BE2C (cell line): ENCODE results near the gene MMP28.

Source experiments
- DNase-seq: peaks from one replicate; pipeline ENCODE4 v3.0.0-alpha.2; 2020
- H3K27me3 ChIP-seq: fragments of 250-450 bp; sonication (Bioruptor Pico); 2 replicates; pipeline ENCODE4 v1.5.1; 2020; ENCODE audit warnings: mild to moderate bottlenecking
- H3K36me3 ChIP-seq: fragments of 250-450 bp; sonication (Bioruptor Pico); 2 replicates; pipeline ENCODE4 v1.5.1; 2020; ENCODE audit warnings: mild to moderate bottlenecking
- H3K4me1 ChIP-seq: fragments of 250-450 bp; sonication (Bioruptor Pico); 2 replicates; pipeline ENCODE4 v1.5.1; 2020
- H3K4me3 ChIP-seq: 2 replicates; pipeline ENCODE4 v1.5.1; 2011; ENCODE audit warnings: low read depth, low read length
- H3K9me3 ChIP-seq: fragments of 250-450 bp; sonication (Bioruptor Pico); 2 replicates; pipeline ENCODE4 v1.5.1; 2020
- CTCF ChIP-seq: IDR thresholded peaks from 2 replicates; pipeline ENCODE4 v1.5.1; 2012; ENCODE audit warnings: mild to moderate bottlenecking, low read depth, low read length

The MMP28 gene

GRCh38 chr17:35786941-35787432 lies 8.5 kb downstream of the MMP28 start:
- no peak overlapping the region for H3K4me3 ChIP-seq
- H3K9me3 ChIP-seq = no peaks in the 10 kb centered on the region
- TF ChIP-seq CTCF = no peak
- peak; percentile 82 for DNase-seq
- peaks cover 37% of the 10 kb centered on the region for H3K4me1 ChIP-seq
- no peaks in the 10 kb centered on the region for H3K27me3 ChIP-seq
- no peaks in the 10 kb centered on the region for H3K36me3 ChIP-seq

GRCh38 chr17:35784895-35785294 lies 10.5 kb downstream of the MMP28 start:
- Histone ChIP-seq H3K9me3 (no peaks in the 10 kb centered on the region), H3K4me3 (no peak overlapping the region), H3K4me1 (peaks cover 37% of the 10 kb centered on the region), H3K27me3 (no peaks in the 10 kb centered on the region), H3K36me3 (no peaks in the 10 kb centered on the region)
- no peak for DNase-seq
- no peak for TF ChIP-seq CTCF

- Histone ChIP-seq H3K4me3 (no peak overlapping the region), H3K9me3 (no peaks in the 10 kb centered on the region), H3K36me3 (no peaks in the 10 kb centered on the region), H3K4me1 (peaks cover 13% of the 10 kb centered on the region), H3K27me3 (no peaks in the 10 kb centered on the region)
- no peak for DNase-seq
- TF ChIP-seq CTCF = no peak
Observed at GRCh38 chr17:35780950-35781349, 14.5 kb downstream of the MMP28 start.

- no peaks in the 10 kb centered on the region for H3K36me3 ChIP-seq
- H3K27me3 ChIP-seq = no peaks in the 10 kb centered on the region
- DNase-seq = no peak
- no peak overlapping the region for H3K4me3 ChIP-seq
- no peaks in the 10 kb centered on the region for H3K9me3 ChIP-seq
- H3K4me1 ChIP-seq = peaks cover 24% of the 10 kb centered on the region
- no peak for TF ChIP-seq CTCF
Observed at GRCh38 chr17:35778641-35779196, 16.7 kb downstream of the MMP28 start.

- Histone ChIP-seq H3K36me3 (no peaks in the 10 kb centered on the region), H3K4me3 (no peak overlapping the region), H3K9me3 (no peaks in the 10 kb centered on the region), H3K27me3 (no peaks in the 10 kb centered on the region), H3K4me1 (peaks cover 26% of the 10 kb centered on the region)
- DNase-seq = no peak
- TF ChIP-seq CTCF = no peak
Observed at GRCh38 chr17:35775583-35775982, 19.9 kb downstream of the MMP28 start.

GRCh38 chr17:35775039-35775438 lies 20.4 kb downstream of the MMP28 start:
- no peak overlapping the region for H3K4me3 ChIP-seq
- no peak for TF ChIP-seq CTCF
- H3K9me3 ChIP-seq = no peaks in the 10 kb centered on the region
- no peaks in the 10 kb centered on the region for H3K36me3 ChIP-seq
- peaks cover 26% of the 10 kb centered on the region for H3K4me1 ChIP-seq
- DNase-seq = peak; percentile 45
- H3K27me3 ChIP-seq = no peaks in the 10 kb centered on the region
